T-helper 2 cell (primary cell): Measurements from ENCODE around the gene GRPEL1.

Experiments
- DNase-seq, 5 experiments: peaks; one replicate each; pipeline versions ENCODE4 v3.0.0 to v3.0.0-alpha.2; 2012 to 2022

The GRPEL1 gene

GRCh38 chr4:7062816-7063215 is 5.0 kb downstream of the GRPEL1 start:
- no peak for DNase-seq

DNA sequence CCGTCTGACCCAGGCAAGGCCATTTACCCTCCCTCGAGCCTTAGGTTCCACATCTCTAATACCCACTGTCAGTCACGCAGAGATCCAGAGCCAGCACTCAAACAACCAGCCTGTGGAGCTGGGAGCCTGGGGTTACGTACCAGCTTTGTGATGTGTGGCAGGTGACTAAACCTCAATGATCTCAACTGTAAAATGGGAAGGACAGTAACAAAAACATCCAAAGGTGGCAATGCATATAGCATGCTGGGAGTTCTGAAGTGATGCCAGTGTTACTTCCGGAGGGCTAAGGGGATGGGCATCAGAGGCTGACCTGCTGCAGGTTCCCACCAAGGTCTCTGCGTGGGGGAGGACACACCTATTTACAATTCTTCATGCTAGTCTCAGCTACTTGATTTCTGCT is 6.0 kb downstream of the GRPEL1 start:
- DNase-seq: no peak

DNA sequence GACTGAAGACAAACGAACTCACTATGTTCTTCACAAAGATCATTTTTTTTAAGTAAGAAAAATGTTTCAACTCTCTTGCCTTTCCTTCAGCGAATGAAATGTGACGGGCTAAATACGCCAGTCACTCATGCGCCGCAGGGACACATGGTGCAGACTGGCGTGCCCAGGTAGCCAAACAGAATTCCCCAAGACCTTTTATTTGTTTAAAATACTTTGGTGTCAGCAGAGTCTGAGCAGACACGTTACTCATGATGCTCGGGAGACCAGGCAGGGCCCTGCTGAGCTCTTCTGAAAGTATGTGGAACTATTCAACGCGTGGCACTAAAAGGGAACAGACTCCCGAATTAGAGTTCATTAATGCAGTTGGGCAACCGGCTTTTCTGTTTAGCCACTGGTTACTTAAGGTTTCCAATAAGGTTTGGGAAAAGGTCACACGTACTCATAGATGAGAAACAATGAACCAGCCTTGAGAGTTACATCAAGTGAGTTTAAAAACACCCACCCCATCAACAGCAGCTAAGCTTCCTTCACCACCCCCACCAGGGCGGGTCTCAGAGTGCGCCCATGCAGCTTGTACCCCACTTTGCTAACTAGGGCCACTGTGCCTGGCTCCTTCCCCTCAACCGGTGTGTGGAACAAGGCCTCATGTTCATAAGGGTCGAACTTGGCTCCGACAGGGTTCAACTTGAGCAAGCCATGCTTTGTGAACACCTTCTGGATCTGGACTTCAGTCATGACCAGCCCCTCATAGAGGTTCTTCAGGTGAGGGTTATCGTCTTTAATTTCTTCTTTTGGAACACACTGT is 7.3 kb downstream of the GRPEL1 start:
- DNase-seq: no peak

DNA sequence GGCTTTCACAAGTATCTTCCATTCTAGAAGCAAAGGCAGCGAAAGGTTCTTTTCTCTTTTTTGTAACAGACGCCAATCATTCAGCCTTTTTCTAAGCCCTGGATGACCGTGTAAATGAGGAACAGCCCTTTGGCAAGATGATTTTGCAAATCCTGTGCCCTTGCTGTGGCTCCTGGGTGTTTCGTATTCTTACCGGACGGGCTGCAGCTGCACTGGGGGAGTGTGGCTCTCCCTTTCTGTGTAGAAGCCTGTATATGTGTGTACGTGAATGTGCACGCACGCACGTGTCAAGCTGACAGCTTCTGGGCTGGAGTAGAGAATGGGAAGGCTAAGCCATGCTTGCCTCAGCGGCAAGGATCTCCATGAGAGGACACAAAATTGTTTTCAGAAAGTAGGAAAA is 8.2 kb downstream of the GRPEL1 start:
- DNase-seq: no peak

GRCh38 chr4:7058792-7059191 is 9.1 kb downstream of the GRPEL1 start:
- no peak for DNase-seq

DNA sequence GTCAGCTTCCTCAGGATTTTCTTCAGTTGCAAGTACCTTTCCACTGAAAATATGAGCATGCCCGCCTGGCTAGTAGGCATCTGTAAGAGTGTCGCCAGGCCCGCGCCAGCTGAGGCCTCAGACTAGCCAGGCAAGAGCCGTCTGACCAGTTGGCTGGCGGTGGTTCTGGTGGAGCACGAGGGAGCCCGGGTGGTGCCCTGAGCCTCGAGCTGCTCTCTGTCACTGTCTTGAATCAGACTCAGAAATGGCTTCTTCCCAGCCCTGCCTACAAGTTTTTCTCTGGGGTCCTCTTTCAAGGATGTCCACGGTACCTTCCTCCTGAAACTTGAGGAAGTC is 11.9 kb downstream of the GRPEL1 start:
- DNase-seq: no peak

DNA sequence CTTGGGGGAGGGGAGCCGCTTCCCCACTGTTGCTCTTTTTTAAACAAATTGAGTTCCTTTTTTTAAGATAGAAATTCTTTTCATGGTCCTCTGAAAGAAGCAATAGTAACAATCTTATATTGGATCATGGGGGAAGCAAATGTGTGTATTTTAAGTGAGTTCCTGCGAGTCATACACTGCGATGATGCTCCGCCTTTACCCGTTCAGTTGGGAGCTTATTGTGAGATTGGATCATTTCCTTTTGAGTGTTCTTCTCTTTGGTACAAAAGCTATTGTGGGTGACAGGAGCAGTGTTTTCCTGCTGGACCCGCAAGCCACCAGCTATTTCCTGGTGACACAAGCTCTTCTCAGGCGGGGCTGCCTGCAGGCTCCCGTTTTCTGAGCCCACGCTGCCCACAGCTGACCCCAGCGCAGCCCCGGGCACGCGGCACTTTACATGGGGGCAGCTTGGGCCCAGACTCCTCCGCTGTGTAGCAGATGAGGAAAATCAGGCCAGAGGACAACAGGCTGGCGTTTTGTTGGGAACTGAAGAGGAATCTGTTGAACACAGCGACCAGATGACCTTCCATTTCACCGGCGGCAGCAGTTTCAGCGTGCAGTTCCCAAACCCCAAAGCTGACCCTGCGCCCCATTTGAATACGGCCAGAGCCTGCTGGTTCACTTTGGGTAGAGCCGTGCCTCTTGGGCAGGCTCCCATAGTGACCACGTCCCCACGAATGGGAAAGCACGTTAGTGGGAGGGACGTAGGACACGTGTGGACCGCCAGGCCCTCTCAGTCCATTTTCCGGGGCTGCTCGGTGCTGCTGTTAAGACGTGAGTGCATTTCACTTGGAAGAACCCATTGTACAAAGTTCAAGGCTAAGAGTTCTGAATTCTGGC is 12.5 kb downstream of the GRPEL1 start:
- no peak for DNase-seq

DNA sequence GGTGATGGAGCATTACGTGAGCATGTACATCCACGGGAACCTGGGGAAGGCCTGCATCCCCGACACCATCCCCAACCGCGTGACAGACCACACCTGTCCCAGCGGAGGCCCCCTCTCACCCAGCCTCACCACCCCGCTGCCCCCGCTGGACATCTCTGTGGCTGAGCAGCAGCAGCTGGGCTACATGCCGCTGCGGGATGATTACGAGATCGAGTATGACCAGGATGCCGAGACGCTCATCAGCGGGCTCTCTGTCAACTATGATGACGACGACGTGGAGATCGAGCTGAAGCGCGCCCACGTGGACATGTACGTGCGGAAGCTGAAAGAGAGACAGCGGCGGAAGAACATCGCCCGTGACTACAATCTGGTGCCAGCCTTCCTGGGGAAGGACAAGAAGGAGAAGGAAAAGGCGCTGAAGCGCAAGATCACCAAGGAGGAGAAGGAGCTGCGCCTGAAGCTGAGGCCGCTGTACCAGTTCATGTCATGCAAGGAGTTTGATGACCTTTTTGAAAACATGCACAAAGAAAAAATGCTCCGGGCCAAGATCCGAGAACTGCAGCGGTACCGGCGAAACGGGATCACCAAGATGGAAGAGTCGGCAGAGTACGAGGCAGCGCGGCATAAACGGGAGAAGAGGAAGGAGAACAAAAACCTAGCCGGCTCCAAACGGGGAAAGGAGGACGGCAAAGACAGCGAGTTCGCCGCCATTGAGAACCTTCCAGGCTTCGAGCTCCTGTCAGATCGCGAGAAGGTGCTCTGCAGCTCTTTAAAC is 13.6 kb downstream of the GRPEL1 start:
- no peak for DNase-seq

DNA sequence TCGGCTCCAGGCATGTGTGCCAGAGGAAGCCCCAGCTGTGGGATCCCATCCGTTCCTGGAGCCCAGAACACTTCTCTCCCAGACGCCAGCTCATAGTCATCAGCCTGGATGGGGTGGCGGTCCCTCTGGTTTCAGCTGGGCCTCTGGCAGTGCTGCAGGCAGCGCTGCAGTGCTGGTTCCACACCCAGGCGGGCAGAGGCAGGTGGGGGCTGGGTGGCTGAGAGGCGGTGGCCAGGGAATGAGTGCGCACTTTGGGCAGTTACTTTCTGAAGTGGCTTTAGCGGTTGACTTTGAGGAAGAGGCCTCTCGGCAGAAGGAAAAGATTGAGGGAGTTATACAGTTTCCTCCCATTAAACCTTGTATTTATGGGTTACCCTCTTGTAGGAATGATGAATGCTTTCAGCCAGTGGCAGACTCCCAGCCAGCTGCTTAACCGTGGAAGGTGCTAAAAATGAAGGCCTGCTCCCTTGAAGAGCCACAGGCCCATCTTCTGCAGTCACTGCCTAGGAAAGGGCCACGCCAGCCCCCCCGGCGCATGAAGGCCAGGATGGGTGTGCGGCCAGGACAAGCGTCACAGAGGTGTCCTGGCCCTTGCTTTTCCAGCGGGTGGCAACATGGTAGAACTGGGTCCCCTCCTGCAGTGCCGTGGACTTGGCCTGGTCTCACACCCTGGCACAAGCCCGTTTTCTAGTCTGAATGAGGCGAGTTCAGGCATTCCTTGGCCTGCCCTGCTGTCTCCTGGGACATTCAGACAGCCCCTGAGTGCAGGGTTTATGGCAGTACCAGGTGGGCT is 14.7 kb downstream of the GRPEL1 start:
- DNase-seq: no peak

DNA sequence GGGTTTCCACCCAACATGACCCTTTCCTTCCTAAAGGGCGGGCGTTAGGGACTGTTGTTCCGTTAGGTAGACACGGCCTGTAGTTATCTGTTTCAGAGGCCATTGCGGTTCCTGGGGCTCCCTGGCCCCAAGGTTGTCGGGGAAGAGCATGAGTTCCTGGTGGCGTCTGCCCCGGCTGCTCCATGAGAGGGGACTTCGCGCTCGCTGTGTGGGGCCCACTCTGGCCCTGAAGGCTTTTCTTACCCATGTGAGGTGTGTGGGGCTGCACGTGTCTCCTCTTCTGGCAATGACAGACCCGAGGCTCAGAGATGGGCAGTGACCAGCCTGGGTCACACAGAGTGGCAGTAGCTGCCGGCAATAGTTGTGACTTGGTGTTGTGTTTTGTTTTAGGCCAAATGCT is 15.6 kb downstream of the GRPEL1 start:
- DNase-seq: no peak

GRCh38 chr4:7051905-7052304 is 16.0 kb downstream of the GRPEL1 start:
- no peak for DNase-seq

GRCh38 chr4:7051144-7051495 is 16.7 kb downstream of the GRPEL1 start:
- DNase-seq: no peak

- no peak for DNase-seq
These were observed 17.3 kb downstream of the GRPEL1 start for GRCh38 chr4:7050481-7051143.

DNA sequence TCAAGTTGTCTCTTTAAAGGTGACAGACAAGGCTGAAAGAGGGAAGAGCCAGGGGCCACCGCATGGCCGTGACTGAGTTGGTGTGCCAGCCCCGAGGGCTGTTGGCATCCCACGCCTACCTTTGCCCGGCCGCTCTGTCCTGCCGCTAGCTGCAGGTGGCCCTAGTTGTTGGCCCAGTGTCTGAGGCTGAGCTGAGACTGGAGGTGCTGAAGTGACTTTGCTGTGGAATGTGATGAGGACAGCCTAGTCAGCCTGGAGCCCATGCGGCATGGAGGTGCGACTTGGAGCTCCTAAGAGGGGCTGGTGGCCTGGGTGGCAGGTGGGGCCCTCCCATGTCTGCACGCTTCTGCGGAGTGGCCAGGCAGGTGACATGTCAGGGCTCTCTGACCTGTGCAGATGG is 18.1 kb downstream of the GRPEL1 start:
- DNase-seq: no peak

GRCh38 chr4:7049295-7049694 is 18.6 kb downstream of the GRPEL1 start:
- no peak for DNase-seq

DNA sequence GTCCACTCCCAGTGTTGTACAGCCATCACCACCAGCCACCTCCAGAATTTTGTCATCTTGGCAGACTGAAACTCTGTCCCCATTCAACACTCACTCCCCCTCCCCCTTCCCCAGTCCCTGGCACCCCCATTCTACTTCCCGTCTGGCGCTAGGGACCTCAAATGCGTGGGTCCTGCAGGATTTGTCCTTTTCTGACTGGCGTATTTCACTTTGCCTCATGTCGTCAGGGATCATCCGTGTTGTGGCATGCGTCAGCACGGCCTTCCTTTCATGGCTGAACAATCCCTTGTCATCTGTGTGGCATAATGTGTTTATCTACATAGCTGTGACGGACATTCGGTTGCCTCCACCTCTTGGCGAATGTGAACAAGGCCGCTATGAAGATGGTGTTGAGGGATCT is 19.2 kb downstream of the GRPEL1 start:
- no peak for DNase-seq

- no peak for DNase-seq
These were observed 20.9 kb downstream of the GRPEL1 start for GRCh38 chr4:7046971-7047370.

- no peak for DNase-seq
These were observed 21.6 kb downstream of the GRPEL1 start for GRCh38 chr4:7045961-7046921.

DNA sequence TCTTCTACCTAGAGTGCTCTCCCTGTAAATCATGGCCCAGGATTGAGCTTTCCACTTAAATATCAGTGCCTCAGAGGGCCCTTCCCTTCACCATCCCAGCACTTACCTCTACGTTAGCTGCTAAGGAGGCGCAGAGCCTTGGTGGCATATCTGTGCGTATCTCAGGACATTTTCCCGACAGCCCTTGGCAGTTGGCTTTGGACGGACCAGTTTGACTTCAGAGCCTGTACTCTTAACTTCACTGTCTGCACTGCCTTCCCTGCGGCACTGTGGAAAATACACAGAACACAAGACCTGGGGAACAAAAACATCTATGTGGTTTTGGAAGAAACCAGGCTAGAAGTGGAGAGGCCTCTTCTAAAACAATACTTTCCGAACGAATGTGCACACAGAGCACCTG is 22.3 kb downstream of the GRPEL1 start:
- no peak for DNase-seq

GRCh38 chr4:7044137-7044930 is 23.5 kb downstream of the GRPEL1 start:
- DNase-seq: no peak
